GM21723 (cell line): Measurements from ENCODE around the gene ZEB2.

ENCODE experiments used
- ATAC-seq: cut with Tn5 transposase; IDR thresholded peaks from one replicate; pipeline ENCODE4 v1.9.1; 2021; ENCODE audit warnings: mild to moderate bottlenecking, moderate library complexity; ENCODE audit not compliant: unreplicated experiment

ZEB2 gene

GRCh38 chr2:144529841-144530240 lies 9.9 kb upstream of the ZEB2 start:
- ATAC-seq = no peak

- no peak for ATAC-seq
Observed at GRCh38 chr2:144528108-144528507, 8.2 kb upstream of the ZEB2 start.

- ATAC-seq = no peak
Observed at GRCh38 chr2:144526831-144527230, 6.9 kb upstream of the ZEB2 start.

GRCh38 chr2:144524118-144525009 lies 4.4 kb upstream of the ZEB2 start:
- ATAC-seq = no peak

GRCh38 chr2:144523596-144524117 lies 3.7 kb upstream of the ZEB2 start:
- no peak for ATAC-seq

- no peak for ATAC-seq
Observed at GRCh38 chr2:144522897-144523595, 3.1 kb upstream of the ZEB2 start.

GRCh38 chr2:144522176-144522896 lies 2.4 kb upstream of the ZEB2 start:
- ATAC-seq = no peak

- ATAC-seq = no peak
Observed at GRCh38 chr2:144521686-144522085, 1.8 kb upstream of the ZEB2 start.

GRCh38 chr2:144520756-144521487 lies 1.0 kb upstream of the ZEB2 start:
- ATAC-seq = no peak

- no peak for ATAC-seq
Observed at GRCh38 chr2:144519597-144519933, 354 bp downstream of the ZEB2 start.

- peak; percentile 51 for ATAC-seq
Observed at GRCh38 chr2:144518748-144519596, 947 bp downstream of the ZEB2 start.

- ATAC-seq = no peak
Observed at GRCh38 chr2:144517866-144518747, 1.8 kb downstream of the ZEB2 start.

GRCh38 chr2:144516981-144517865 lies 2.7 kb downstream of the ZEB2 start:
- peak; percentile 62 for ATAC-seq

- peak; percentile 22 for ATAC-seq
Observed at GRCh38 chr2:144516411-144516980, 3.4 kb downstream of the ZEB2 start.

- ATAC-seq = no peak
Observed at GRCh38 chr2:144515696-144516410, 4.1 kb downstream of the ZEB2 start.

GRCh38 chr2:144515099-144515695 lies 4.7 kb downstream of the ZEB2 start:
- ATAC-seq = no peak
